Kidney (tissue), 14 donors: ENCODE measurements around the gene LMO1. TPM values are rescaled to one million over a fixed set of nuclear protein-coding genes. Genes with fewer than 3 reads are reported as not detected.

ENCODE experiments used
- DNase-seq, 5 donors: peaks; one replicate each; pipeline ENCODE4 v3.0.0-alpha.2; 2013 to 2020
- FAIRE-seq: peaks from 2 replicates; lab custom pipeline; 2012; peaks lifted over from hg19 to GRCh38; lab: Jason Lieb, UNC
- H3K27ac ChIP-seq, 2 donors: one replicate each; pipeline ENCODE4 v1.7.0; 2013; ENCODE audit warnings: low read depth in 2 of 2, low read length in 2 of 2, inconsistent platforms in 1 of 2
- H3K27me3 ChIP-seq: one replicate; pipeline ENCODE4 v1.7.1; 2013; ENCODE audit warnings: low read length, inconsistent platforms; ENCODE audit not compliant: control insufficient read depth, insufficient read depth
- H3K36me3 ChIP-seq, 3 donors: one replicate each; pipeline versions ENCODE4 v1.7.0 to v1.7.1; 2013; ENCODE audit warnings: low read length in 3 of 3, control low read depth in 1 of 3, inconsistent platforms in 1 of 3; ENCODE audit not compliant: insufficient read depth in 3 of 3, control insufficient read depth in 2 of 3
- H3K4me1 ChIP-seq, 3 donors: one replicate each; pipeline versions ENCODE4 v1.7.0 to v1.7.1; 2013; ENCODE audit warnings: low read length in 3 of 3, inconsistent platforms in 1 of 3, low read depth in 1 of 3; ENCODE audit not compliant: control insufficient read depth in 2 of 3, insufficient read depth in 2 of 3
- H3K4me3 ChIP-seq, 3 donors: one replicate each; pipeline versions ENCODE4 v1.7.0 to v1.8.1; 2013; ENCODE audit warnings: low read length in 3 of 3, control low read depth in 1 of 3, inconsistent platforms in 1 of 3
- H3K9ac ChIP-seq, 3 donors: one replicate each; pipeline versions ENCODE4 v1.7.0 to v1.7.1; 2013; ENCODE audit warnings: low read length in 3 of 3, control low read depth in 1 of 3, inconsistent platforms in 1 of 3
- H3K9me3 ChIP-seq, 3 donors: one replicate each; pipeline versions ENCODE4 v1.7.0 to v1.7.1; 2013; ENCODE audit warnings: low read length in 3 of 3, control low read depth in 1 of 3, inconsistent platforms in 1 of 3; ENCODE audit not compliant: control insufficient read depth in 2 of 3, insufficient read depth in 1 of 3
- CTCF ChIP-seq: IDR thresholded peaks from 3 replicates; pipeline ENCODE4 v1.5.1; 2012; ENCODE audit warnings: mild to moderate bottlenecking, moderate library complexity, borderline replicate concordance; ENCODE audit not compliant: insufficient read depth; ENCODE audit errors: extremely low read depth
- intact Hi-C: fragments of 100-400 bp; cut with DNase I; formaldehyde crosslinking; loops from one replicate; pipeline ENCODE4 v1.11.1; 2022
- polyA plus RNA-seq: library from polyadenylated mRNA; stranded (reverse); fragments of 350-450 nt; fragmentation: Illumina TruSeq; extraction: RNeasy Lipid Tissue Mini Kit (QIAGEN cat#74804); gene quantifications from one replicate; pipeline ENCODE4 v1.2.3, GENCODE V29; 2014; ENCODE audit warnings: low read depth, low replicate concordance; ENCODE audit not compliant: insufficient read depth
- total RNA-seq: library from RNA; stranded (reverse); fragmentation: NEBNext Ultra II Directional; extraction: Animal tissue kit (Norgen Biotek cat#: 25700); gene quantifications from one replicate; pipeline ENCODE4 v1.2.1, GENCODE V29; 2021
- donor health status: control.
- donor health status: control.
- donor health status: control.
- donor health status: control.
- donor health status: control.
- donor health status: DM: yes; HTN: yes; CAD: no.
- donor health status: Normal renal cell carcinoma (clear cell type).

LMO1 gene
- total and polyA plus RNA-seq, 2 donors from 2014 or later, result 0.95 TPM; not detected in 1

- FAIRE-seq (no peak), DNase-seq (peak; percentile 48 to 63 (median 55))
- no peaks in the 10 kb centered on the region for H3K9me3 ChIP-seq
- peak overlapping the region in 1 of 3 donors; percentile 48 for H3K4me3 ChIP-seq
- no peak overlapping the region for H3K9ac ChIP-seq
- H3K27me3 ChIP-seq, result peaks cover 59% of the 10 kb centered on the region
- no peak overlapping the region for H3K27ac ChIP-seq
- H3K36me3 ChIP-seq, result no peaks in the 10 kb centered on the region
- intact Hi-C loops, result no loop called here
- TF ChIP-seq CTCF, result no peak
- peaks cover 0 to 2% (median 2%) of the 10 kb centered on the region in 3 donors for H3K4me1 ChIP-seq
Observed at GRCh38 chr11:8268530-8269400, 5.1 kb upstream of the LMO1 start.

- TF ChIP-seq CTCF, result no peak
- Histone ChIP-seq H3K9me3 (no peaks in the 10 kb centered on the region), H3K4me3 (peak overlapping the region in 1 of 3 donors; percentile 39), H3K9ac (no peak overlapping the region), H3K27me3 (peaks cover 59% of the 10 kb centered on the region), H3K36me3 (no peaks in the 10 kb centered on the region), H3K27ac (no peak overlapping the region), H3K4me1 (peaks cover 0 to 5% (median 4%) of the 10 kb centered on the region in 3 donors)
- intact Hi-C loops, result no loop called here
- no peak for FAIRE-seq
- DNase-seq, result peak in 4 of 5 donors; percentile 15 to 76 (median 50)
Observed at GRCh38 chr11:8267831-8268529, 4.3 kb upstream of the LMO1 start.

GRCh38 chr11:8267280-8267679 lies 3.6 kb upstream of the LMO1 start:
- intact Hi-C loops, result no loop called here
- no peak overlapping the region for H3K27ac ChIP-seq
- H3K4me3 ChIP-seq, result no peak overlapping the region
- DNase-seq (peak in 2 of 5 donors; percentile 19 to 30), FAIRE-seq (no peak)
- H3K4me1 ChIP-seq, result peaks cover 0 to 9% (median 5%) of the 10 kb centered on the region in 3 donors
- no peak for TF ChIP-seq CTCF
- H3K9me3 ChIP-seq, result no peaks in the 10 kb centered on the region
- H3K9ac ChIP-seq, result no peak overlapping the region
- H3K36me3 ChIP-seq, result no peaks in the 10 kb centered on the region
- peaks cover 56% of the 10 kb centered on the region for H3K27me3 ChIP-seq
